Memory B cell (primary cell): Measurements from ENCODE around the gene PDCD4.
"Not testable (repeated sequence)": the region's sequence is repeated elsewhere in the genome, so short reads cannot be mapped to it uniquely, and the experiment has no call there.

ENCODE experiments used
- ATAC-seq: fragments of 150-1000 bp; cut with Tn5 transposase; 2 replicates; pipeline ENCODE4 v1.10.0; 2021; ENCODE audit warnings: low read depth, mild to moderate bottlenecking, moderate library complexity
- DNase-seq, 2 donors: peaks; one replicate each; pipeline ENCODE4 v3.0.0; 2022; ENCODE audit warnings: low spot score in 2 of 2
- H3K27ac Mint-ChIP-seq: one replicate; pipeline ENCODE4 v1.8.0; 2022; ENCODE audit warnings: mild to moderate bottlenecking, moderate library complexity, mixed read lengths
- H3K27me3 Mint-ChIP-seq: one replicate; pipeline ENCODE4 v1.8.0; 2022; ENCODE audit warnings: mixed read lengths
- H3K36me3 Mint-ChIP-seq: one replicate; pipeline ENCODE4 v1.8.0; 2022; ENCODE audit warnings: mild to moderate bottlenecking, mixed read lengths
- H3K4me1 Mint-ChIP-seq: one replicate; pipeline ENCODE4 v1.8.0; 2022; ENCODE audit warnings: mixed read lengths
- H3K4me3 Mint-ChIP-seq: one replicate; pipeline ENCODE4 v1.8.0; 2022; ENCODE audit warnings: mild to moderate bottlenecking, moderate library complexity, mixed read lengths
- H3K9me3 Mint-ChIP-seq: one replicate; pipeline ENCODE4 v1.8.0; 2022; ENCODE audit warnings: mixed read lengths

Gene PDCD4

DNA sequence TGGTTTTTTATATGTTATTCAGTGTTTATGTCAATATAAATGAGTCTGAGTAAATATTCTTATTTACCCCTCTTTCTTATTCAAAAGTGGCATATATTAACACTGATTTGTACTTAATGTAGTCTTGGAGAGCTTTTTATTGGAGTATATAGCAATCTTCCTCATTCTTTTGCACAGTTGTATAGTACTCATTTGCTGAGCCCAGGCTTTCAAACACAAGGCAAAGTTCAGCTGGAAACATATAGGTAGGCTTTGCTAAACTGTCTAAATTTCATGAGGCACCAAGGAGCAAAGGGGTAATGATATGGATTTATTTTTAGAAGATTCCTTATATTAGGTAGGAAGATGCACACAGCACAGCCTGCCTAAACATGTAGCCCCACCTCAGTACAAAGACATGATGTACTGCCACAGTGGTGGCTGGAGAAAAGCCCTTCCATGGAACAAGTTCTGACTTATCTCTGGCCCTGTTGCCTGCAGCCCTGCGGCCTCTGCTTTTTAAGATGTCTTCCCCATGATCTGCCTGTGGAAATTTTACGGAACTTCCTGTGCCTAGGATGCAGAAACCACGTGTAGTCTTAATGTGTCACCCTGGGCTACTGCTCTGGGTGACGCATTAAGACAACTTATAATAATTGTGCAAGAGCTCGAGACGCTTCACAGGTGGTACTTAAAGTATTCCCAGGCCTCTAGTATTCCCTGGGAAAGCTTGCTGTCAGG lies 9.6 kb upstream of the PDCD4 start:
- Mint-ChIP-seq H3K9me3 (no peaks in the 10 kb centered on the region), H3K27me3 (no peaks in the 10 kb centered on the region), H3K4me1 (peaks cover 64% of the 10 kb centered on the region), H3K36me3 (no peaks in the 10 kb centered on the region), H3K4me3 (no peak overlapping the region), H3K27ac (peak overlapping the region; percentile 96)
- no peak for DNase-seq
- no peak for ATAC-seq

- Mint-ChIP-seq H3K36me3 (no peaks in the 10 kb centered on the region), H3K27me3 (no peaks in the 10 kb centered on the region), H3K4me1 (peaks cover 67% of the 10 kb centered on the region), H3K4me3 (no peak overlapping the region), H3K27ac (peak overlapping the region; percentile 100), H3K9me3 (no peaks in the 10 kb centered on the region)
- DNase-seq, result no peak
- no peak for ATAC-seq
Measured at GRCh38 chr10:110862961-110863360, 8.8 kb upstream of the PDCD4 start.

DNA sequence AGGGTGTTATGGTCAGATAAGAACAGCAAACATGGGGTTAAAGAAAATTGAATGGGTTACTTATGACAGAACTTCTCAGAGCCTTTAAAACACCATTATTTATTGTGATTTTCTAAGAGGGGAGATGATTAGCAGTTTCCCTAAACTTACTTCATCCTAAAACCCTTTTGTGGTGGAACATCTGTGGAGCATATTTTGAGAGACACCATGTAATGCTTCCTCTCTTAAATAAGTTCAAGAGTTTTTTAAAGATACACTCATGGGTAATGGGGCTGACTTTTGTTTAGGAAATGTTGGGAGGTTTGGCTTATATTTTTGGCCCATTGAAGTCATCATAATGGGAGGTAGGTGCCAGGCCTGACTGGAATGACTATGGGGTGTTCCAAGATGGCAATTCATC lies 8.4 kb upstream of the PDCD4 start:
- Mint-ChIP-seq H3K4me1 (peaks cover 64% of the 10 kb centered on the region), H3K27ac (peak overlapping the region; percentile 100), H3K9me3 (no peaks in the 10 kb centered on the region), H3K27me3 (no peaks in the 10 kb centered on the region), H3K4me3 (no peak overlapping the region), H3K36me3 (no peaks in the 10 kb centered on the region)
- ATAC-seq (no peak), DNase-seq (no peak)

GRCh38 chr10:110863956-110864355 lies 7.8 kb upstream of the PDCD4 start:
- DNase-seq (no peak), ATAC-seq (no peak)
- H3K4me3 Mint-ChIP-seq, result no peak overlapping the region
- H3K36me3 Mint-ChIP-seq, result no peaks in the 10 kb centered on the region
- H3K9me3 Mint-ChIP-seq, result no peaks in the 10 kb centered on the region
- H3K27me3 Mint-ChIP-seq, result no peaks in the 10 kb centered on the region
- peak overlapping the region; percentile 100 for H3K27ac Mint-ChIP-seq
- H3K4me1 Mint-ChIP-seq, result peaks cover 62% of the 10 kb centered on the region

DNA sequence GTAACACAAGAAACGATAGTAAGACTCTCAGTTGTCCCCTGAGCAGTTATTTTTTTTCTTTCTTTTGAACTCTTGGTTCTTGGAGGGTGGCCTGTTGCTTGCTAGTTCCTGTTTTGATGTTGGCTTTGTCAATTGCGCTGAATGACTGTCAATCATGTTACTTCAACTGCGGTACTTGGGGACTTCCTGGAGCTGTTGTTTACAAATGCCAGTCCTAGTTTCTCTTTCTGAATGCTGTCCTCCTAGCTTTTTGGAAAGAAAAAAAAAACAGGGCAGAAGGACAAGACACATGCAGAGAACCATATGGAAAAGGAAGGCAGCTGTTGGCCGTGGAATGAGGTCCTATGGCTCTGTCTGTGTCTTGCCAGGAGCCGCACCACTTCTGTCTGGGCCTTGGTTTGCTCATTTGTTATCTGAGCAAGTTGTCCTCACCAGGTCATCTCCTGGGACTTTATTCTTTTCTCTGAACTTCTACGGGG lies 7.0 kb upstream of the PDCD4 start:
- peaks cover 63% of the 10 kb centered on the region for H3K4me1 Mint-ChIP-seq

DNA sequence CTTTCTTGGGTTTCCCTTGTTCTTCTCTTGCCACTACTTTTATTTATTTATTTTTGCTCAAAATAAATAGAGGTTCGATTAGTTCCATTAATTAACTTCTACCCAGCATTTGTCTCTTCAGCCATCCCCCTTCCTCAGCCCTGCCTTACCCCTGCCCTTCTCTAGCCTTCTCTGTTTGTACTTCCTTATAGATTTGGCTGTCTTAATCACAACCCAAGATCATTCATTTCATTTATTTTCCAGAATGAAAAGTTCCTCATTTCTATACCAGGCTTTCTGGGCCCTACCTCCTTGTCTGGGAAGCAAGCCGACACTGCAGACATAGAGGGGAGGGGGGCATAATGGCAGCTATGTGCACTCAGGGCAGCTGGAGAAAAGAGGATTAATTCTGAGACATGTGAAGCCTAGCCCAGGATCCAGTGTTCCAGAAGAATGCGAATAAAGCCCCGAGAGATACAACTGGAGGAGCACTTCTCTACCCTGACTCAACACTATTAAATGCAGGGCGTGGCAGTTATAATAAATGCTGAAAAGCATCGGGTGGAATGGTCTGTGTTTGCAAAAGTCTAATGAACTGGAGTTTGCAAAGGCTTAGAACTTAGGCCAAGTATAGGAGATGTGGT lies 6.4 kb upstream of the PDCD4 start:
- H3K4me3 Mint-ChIP-seq, result peak overlapping the region; percentile 74
- H3K27ac Mint-ChIP-seq, result peak overlapping the region; percentile 100
- DNase-seq (no peak), ATAC-seq (peak; percentile 0)
- peaks cover 62% of the 10 kb centered on the region for H3K4me1 Mint-ChIP-seq
- no peaks in the 10 kb centered on the region for H3K9me3 Mint-ChIP-seq
- H3K36me3 Mint-ChIP-seq, result peaks cover 2% of the 10 kb centered on the region
- no peaks in the 10 kb centered on the region for H3K27me3 Mint-ChIP-seq

More for the DNA sequence above, 7.0 kb upstream of the PDCD4 start:
- Mint-ChIP-seq H3K27ac (peak overlapping the region; percentile 100), H3K36me3 (peaks cover 2% of the 10 kb centered on the region), H3K9me3 (no peaks in the 10 kb centered on the region), H3K4me3 (peak overlapping the region; percentile 85), H3K27me3 (no peaks in the 10 kb centered on the region)
- DNase-seq, result peak in 1 of 2 donors; percentile 69
- peak; percentile 66 for ATAC-seq

- Mint-ChIP-seq H3K9me3 (no peaks in the 10 kb centered on the region), H3K4me3 (peak overlapping the region; percentile 74), H3K36me3 (peaks cover 2% of the 10 kb centered on the region), H3K27me3 (no peaks in the 10 kb centered on the region), H3K27ac (peak overlapping the region; percentile 100), H3K4me1 (peaks cover 62% of the 10 kb centered on the region)
- peak in 1 of 2 donors; percentile 46 for DNase-seq
- peak; percentile 48 for ATAC-seq
Measured at GRCh38 chr10:110865809-110866482, 5.8 kb upstream of the PDCD4 start.

- not testable (repeated sequence) for H3K36me3 Mint-ChIP-seq, H3K9me3 Mint-ChIP-seq, H3K27me3 Mint-ChIP-seq
- Mint-ChIP-seq H3K27ac (peak overlapping the region; percentile 100), H3K4me1 (peaks cover 63% of the 10 kb centered on the region), H3K4me3 (peak overlapping the region; percentile 69)
- DNase-seq (peak in 1 of 2 donors; percentile 53), ATAC-seq (peak; percentile 46)
Measured at GRCh38 chr10:110867011-110867806, 4.5 kb upstream of the PDCD4 start.

GRCh38 chr10:110867807-110868465 lies 3.8 kb upstream of the PDCD4 start:
- Mint-ChIP-seq H3K27ac (peak overlapping the region; percentile 100), H3K27me3 (no peaks in the 10 kb centered on the region), H3K36me3 (peaks cover 2% of the 10 kb centered on the region), H3K4me1 (peaks cover 59% of the 10 kb centered on the region), H3K4me3 (peak overlapping the region; percentile 89), H3K9me3 (no peaks in the 10 kb centered on the region)
- ATAC-seq (no peak), DNase-seq (no peak)

DNA sequence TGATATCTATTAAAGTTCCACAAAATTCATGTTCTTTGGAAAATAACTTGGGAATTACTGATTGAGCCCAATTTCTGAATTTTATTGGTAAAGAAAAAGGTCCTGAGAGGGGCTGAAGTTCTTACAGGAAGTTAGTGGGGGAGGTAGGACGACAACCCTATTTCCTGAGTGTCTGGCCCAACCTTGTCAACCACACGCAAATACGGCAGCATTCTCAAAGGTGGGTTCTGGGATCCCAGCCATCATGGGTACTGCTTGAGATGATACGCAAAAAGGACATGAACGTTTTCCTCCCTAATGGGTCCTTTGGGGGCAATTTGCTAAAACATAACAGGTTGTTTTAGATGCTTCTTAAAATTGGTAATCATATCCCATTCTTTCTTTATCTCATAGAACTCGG lies 2.7 kb upstream of the PDCD4 start:
- peak overlapping the region; percentile 100 for H3K27ac Mint-ChIP-seq
- peak overlapping the region; percentile 89 for H3K4me3 Mint-ChIP-seq
- no peaks in the 10 kb centered on the region for H3K9me3 Mint-ChIP-seq
- peaks cover 2% of the 10 kb centered on the region for H3K36me3 Mint-ChIP-seq
- DNase-seq (no peak), ATAC-seq (no peak)
- H3K4me1 Mint-ChIP-seq, result peaks cover 51% of the 10 kb centered on the region
- no peaks in the 10 kb centered on the region for H3K27me3 Mint-ChIP-seq

GRCh38 chr10:110870823-110871297 lies 868 bp upstream of the PDCD4 start:
- DNase-seq, result no peak
- peaks cover 35% of the 10 kb centered on the region for H3K4me1 Mint-ChIP-seq
- no peak for ATAC-seq
- H3K27ac Mint-ChIP-seq, result peak overlapping the region; percentile 100
- H3K9me3 Mint-ChIP-seq, result no peaks in the 10 kb centered on the region
- peaks cover 2% of the 10 kb centered on the region for H3K36me3 Mint-ChIP-seq
- H3K27me3 Mint-ChIP-seq, result no peaks in the 10 kb centered on the region
- peak overlapping the region; percentile 89 for H3K4me3 Mint-ChIP-seq

DNA sequence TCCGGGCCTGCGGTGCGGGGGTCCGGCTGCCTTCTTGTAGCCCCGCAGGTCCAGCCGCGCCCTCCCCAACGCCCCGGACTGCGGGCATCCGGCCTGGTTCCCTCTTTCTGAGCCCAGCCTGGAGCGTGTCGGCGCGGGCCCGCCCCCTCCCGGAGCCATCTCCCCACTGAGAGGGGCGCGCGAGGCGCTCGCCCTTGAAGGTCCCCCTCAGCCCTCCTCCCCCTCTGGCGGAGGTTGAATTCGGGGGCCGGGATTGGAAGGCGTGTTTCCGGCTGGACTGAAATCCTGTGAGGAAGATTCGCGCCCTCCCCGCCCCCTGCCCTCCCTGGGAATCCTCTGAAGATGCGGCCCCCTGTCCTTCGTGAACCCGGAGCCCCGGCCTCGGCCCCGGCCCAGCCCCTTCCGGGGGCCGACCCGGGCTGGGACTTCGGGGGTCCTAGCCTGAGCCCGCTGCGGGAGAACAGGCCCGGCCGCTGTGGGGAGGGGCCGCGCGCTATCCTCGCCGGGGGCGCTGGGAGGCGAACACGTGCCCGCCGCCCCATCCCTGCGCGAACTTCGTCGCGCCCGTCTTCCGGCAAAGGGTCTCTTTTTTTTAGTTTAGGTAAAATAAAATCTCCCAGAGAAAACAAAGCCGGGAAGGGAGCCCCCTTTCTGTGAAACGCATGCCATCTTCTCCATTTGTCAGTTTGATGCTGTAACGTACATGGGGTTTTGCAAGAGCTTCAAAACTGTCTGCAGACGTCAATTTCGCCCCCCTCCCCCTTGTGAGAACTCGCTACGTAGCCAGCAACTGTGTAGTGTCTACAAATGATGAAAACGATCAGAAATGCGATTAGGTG lies 636 bp downstream of the PDCD4 start:
- Mint-ChIP-seq H3K4me1 (peaks cover 30% of the 10 kb centered on the region), H3K27me3 (no peaks in the 10 kb centered on the region), H3K4me3 (peak overlapping the region; percentile 91), H3K27ac (peak overlapping the region; percentile 100), H3K9me3 (no peaks in the 10 kb centered on the region), H3K36me3 (peaks cover 2% of the 10 kb centered on the region)
- ATAC-seq (peak; percentile 67), DNase-seq (peak; percentile 70 to 71)
